GM12874 (cell line): Measurements from ENCODE around the gene NLGN2.

Experiments used
- TF ChIP-seq, protein P1 (sequence below): IDR thresholded peaks from 2 replicates; pipeline ENCODE4 v1.5.1; 2011; ENCODE audit warnings: low read depth, mild to moderate bottlenecking, control low read depth, low read length, moderate library complexity; ENCODE audit not compliant: insufficient read depth

NLGN2 gene

DNA sequence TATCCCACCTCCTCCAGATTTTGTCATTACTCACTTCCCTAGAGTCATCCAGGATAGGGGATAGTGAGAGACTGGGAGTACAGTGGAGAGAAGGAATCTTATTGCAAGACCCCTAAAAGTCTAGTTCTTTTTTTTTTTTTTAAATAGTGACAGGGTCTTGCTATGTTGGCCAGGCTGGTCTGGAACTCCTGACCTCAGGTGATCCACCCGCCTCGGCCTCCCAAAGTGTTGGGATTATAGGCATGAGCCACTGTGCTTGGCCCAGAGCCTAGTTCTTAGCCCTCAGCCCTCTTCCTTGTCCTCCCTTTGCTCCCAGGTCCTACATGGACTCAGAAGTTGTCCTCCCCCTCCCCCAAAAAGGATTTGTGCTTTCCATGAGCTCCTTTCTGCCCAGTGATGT lies 34.5 kb downstream of the NLGN2 start:
- TF ChIP-seq, protein P1, sequence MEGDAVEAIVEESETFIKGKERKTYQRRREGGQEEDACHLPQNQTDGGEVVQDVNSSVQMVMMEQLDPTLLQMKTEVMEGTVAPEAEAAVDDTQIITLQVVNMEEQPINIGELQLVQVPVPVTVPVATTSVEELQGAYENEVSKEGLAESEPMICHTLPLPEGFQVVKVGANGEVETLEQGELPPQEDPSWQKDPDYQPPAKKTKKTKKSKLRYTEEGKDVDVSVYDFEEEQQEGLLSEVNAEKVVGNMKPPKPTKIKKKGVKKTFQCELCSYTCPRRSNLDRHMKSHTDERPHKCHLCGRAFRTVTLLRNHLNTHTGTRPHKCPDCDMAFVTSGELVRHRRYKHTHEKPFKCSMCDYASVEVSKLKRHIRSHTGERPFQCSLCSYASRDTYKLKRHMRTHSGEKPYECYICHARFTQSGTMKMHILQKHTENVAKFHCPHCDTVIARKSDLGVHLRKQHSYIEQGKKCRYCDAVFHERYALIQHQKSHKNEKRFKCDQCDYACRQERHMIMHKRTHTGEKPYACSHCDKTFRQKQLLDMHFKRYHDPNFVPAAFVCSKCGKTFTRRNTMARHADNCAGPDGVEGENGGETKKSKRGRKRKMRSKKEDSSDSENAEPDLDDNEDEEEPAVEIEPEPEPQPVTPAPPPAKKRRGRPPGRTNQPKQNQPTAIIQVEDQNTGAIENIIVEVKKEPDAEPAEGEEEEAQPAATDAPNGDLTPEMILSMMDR = no peak

DNA sequence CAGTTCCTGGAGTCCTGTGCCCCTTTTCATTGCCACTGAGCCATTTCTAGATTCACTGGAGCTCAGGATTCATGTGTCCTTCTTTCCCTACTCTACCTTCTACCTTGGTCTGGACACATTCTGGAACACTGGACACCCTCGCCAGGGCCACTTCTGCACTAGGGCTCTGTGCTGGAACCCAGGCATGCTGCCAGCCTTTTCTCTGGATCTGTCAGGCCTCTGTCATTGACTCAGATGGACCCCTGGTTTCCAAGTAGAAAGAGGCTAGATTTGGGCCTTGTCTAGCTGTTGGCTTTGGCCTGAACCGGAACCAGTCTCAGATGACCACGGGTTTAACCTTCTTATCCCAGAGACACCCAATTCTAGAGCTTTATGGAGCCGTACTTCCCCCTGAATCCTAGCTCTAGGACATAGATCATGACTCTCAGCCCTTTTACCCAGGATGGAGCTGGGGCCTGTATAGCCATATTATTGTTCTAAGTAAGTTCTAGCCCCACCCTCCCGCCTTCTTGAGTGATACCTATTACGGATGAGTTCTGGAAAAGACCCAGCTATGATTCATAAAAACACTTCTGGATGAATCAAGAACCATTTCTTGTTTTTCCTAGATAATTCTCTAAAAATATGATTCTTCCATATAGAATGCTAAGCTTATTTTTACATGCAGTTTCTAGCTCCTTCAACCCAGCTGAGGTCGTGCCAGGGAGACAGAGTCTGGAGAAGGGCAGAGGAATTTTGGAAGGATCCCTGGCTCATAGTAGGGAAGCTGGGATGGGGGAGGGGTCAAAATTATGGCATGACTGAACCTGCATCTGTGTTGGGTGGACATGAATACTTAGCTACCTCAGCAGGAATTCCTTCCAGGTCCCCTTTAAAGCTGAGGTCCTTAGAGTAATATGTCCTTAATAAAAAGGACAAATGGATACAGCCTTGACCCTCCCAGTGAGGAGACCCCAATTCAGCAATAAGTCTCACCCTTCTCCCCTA lies 36.1 kb downstream of the NLGN2 start:
- TF ChIP-seq, protein P1 = no peak

DNA sequence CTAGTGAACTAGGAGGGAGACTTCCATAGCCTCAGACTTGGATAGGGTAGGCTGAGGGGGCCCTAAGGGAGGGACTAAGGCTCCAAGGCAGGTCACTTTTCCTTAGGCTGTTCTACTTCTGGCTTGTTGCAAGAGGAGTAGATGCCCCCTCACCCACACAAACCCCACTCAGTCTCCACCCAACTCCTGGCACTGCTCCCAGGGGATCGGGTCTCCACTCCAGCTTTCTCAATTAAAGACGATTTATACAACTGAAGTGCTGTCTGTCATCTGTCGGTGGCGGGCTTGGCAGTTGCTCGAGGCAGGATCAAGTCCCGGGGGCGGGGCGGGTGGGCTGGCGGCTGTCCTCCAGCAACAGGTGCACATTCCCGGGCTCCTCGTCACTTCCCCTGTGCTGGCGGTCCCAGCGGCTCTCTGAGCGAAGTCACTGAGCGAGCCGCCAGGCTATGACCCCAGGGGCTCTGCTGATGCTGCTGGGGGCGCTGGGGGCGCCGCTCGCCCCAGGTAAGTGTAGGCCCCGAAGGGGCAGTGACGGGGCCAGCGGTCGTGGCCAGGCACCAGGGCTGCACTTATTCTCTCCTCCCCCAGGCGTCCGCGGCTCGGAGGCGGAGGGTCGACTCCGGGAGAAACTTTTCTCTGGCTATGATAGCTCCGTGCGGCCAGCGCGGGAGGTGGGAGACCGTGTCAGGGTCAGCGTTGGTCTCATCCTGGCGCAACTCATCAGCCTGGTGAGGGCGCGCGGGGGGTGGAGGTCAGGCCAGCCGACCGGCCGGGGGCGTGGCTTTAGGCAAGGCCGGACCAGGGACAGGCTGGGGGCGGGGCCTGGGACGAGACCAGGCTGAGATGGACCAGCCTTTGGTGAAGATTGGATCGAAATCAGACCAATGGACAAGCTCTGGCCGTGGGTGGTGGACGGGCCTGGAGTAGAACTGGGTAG lies 37.3 kb downstream of the NLGN2 start, which contains the start of gene CHRNB1:
TSS of gene CHRNB1 (plus strand) at position 380 of the 937 bp plus-strand sequence. CDS start at position 447, 67 bp downstream.
- TF ChIP-seq, protein P1 = no peak

DNA sequence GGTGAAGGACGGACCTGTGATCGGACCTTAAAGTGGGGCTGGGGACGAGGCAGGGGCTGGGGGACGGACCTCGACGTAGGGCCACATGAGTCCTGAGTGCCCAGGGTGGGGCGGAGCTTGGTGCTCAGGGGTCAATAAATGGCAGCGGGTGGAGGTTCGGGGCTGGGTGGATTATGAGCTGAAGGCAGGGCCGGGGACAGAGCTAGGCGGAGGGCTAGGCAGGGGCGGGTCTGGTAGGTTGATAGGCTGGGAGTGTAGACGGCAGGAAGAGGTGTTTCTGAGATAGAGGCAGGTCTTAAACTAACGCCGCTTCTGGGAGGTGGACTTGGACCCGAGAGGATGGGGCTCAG lies 37.9 kb downstream of the NLGN2 start:
- TF ChIP-seq, protein P1 = no peak

DNA sequence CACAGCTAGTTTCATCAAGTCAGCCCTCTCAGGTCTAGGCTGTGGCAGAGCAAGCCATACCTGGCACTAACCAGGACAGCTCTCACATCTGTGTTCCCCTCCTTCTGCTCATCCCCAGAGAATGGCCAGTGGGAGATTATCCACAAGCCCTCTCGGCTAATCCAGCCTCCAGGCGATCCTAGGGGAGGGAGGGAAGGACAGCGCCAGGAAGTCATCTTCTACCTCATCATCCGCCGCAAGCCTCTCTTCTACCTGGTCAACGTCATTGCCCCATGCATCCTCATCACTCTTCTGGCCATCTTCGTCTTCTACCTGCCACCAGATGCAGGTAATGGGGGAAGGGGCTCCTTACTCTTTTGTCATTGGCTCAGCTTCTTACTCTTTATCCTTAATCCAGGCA lies 40.8 kb downstream of the NLGN2 start:
- TF ChIP-seq, protein P1 = no peak

DNA sequence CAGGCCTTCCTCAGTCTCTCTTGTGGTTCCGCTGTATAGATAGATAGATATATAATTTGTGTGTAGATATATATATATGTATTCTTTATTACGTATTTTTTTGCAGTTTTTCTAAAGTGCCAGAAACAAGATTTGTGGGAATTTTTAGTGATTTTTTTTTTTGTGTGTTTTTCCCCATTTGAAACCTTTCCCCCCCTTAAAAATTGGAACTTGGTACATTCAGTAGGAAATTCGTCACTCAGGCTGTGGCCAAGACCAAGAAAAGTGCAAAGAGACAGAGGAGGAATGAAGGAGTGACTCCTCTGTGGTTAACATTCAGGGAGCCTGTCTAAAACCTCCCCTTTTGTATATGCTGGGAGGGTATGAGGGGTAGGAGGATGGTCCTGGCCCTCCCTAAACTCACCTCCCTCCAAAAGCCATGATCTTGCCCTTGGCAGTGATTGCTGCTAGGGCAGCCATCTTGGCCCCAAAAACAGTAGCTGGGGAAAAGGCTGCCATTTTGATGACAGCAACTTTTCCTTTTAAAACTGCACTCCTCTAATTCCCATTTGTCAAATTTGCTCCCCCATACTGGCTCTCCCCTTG lies 52.4 kb downstream of the NLGN2 start:
- TF ChIP-seq, protein P1 = no peak
